HG03108 (cell line): ENCODE results near the gene C8B.

Experiments
- ATAC-seq: cut with Tn5 transposase; IDR thresholded peaks from one replicate; pipeline ENCODE4 v1.9.1; 2021; ENCODE audit warnings: moderate library complexity; ENCODE audit not compliant: unreplicated experiment

Gene C8B

GRCh38 chr1:56904663-56905397 is 61.0 kb downstream of the C8B start:
- no peak for ATAC-seq

- ATAC-seq: no peak
Observed at GRCh38 chr1:56903778-56904177, 62.0 kb downstream of the C8B start.

GRCh38 chr1:56901716-56902115 is 64.1 kb downstream of the C8B start:
- ATAC-seq: no peak

GRCh38 chr1:56898879-56899278 is 66.9 kb downstream of the C8B start:
- ATAC-seq: no peak

GRCh38 chr1:56898005-56898373 is 67.8 kb downstream of the C8B start:
- ATAC-seq: no peak

- no peak for ATAC-seq
Observed at GRCh38 chr1:56897150-56898004, 68.4 kb downstream of the C8B start.

- ATAC-seq: no peak
Observed at GRCh38 chr1:56894014-56894413, 71.8 kb downstream of the C8B start.

GRCh38 chr1:56890229-56890628 is 75.6 kb downstream of the C8B start:
- no peak for ATAC-seq

- ATAC-seq: no peak
Observed at GRCh38 chr1:56881417-56881816, 84.4 kb downstream of the C8B start.

- no peak for ATAC-seq
Observed at GRCh38 chr1:56880774-56881173, 85.0 kb downstream of the C8B start.
